HG03521 (cell line): Measurements from ENCODE around the gene UBR1.
A peak's percentile ranks its signal among the peaks of the same experiment; 100 is the strongest.
"Not testable (repeated sequence)": the region's sequence is repeated elsewhere in the genome, so short reads cannot be mapped to it uniquely, and the experiment has no call there.

Experiments
- ATAC-seq: cut with Tn5 transposase; IDR thresholded peaks from one replicate; pipeline ENCODE4 v1.9.1; 2021; ENCODE audit warnings: mild to moderate bottlenecking, moderate library complexity; ENCODE audit not compliant: unreplicated experiment

Gene UBR1

DNA sequence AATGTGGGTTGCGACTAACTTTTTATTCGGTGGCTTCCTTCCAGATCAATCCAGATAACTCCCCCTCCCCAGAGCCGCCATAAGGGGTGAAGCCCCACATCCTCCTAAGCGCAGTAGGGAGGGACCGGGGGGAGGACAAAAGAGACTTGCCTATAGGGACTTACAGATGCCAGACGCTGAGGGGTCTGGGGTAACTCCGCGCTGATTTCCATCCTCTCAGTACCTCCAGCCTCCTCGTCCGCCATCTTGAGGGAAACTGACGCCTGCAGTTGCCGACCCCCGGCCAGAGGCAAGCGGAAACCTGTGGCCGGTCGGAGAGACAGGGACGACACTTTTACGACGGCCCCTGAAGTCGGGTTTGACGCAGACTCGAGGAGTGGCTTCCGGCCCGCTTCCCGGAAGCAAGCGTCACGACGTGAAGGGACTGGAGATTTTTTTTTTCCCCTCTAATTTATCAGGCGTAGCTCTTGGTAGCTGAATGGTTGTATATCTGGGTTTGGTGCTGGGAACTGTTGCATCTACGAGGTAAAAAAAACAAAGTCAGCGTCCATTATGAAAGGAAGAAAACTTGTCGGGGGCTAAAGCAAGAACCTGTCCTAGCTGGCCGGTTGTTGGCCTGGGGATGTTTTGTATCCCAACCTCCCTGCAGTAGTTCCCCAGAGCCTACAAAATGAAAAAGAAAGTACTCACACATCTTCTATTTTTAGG is at the start of gene UBR1:
UBR1 (minus strand) TSS at position 261 of the 708 bp plus-strand sequence; CDS start at position 245, 16 bp downstream.
- ATAC-seq: peak; percentile 89

DNA sequence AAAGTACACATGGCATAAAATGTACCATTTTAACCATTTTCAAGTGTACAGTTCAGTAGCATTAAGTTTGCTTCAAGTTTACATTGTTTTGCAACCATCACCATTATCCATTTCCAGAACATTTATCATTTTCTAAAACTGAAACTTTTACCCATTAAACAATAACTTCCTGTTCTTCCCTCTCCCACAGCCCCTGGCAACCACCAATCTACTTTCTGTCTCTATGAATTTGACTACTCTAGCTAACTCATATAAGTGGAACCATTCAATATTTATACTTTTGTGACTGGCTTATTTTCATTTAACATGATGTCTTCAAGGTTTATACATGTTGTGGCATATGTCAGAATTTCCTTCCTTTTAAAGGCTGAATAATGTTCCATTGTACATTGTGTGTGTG is 47.4 kb upstream of the UBR1 start:
- no peak for ATAC-seq

- no peak for ATAC-seq
Observed at GRCh38 chr15:43151688-43152087, 45.9 kb upstream of the UBR1 start.

DNA sequence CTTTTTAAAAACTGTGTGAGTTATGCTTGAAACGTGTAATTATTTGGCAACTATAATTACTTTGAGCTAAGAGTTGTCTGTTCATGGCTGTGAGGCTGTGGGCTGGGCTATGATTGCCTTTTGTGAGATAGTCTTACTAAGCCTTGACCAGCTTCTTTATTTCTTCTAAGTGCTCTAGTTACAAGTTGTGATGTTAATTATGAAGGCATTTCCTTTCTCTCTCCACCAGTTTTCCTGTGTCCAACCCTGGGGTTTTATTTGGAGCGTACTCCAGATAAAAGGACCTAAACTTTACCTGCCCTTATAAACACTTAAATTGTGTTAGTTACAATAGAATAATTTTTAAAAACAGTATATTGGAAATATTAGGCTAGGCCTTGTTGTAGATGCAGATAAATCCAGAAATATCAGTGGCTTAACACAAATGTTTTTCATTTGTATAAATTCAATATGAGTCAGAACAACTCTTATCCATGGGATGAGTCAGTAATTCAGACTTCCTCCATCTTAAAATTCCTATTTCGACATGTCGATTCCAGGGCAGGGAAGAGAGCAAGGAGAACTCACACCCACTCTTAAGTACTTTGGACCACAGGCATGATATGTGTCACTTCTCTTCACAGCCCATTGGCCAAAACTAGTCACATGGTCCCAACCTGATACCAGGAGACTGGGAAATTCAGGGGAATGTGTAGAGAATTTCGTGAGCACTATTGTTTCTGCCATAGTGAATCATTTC is 44.5 kb upstream of the UBR1 start:
- ATAC-seq: no peak

- no peak for ATAC-seq
Observed at GRCh38 chr15:43146184-43146583, 40.3 kb upstream of the UBR1 start.

- ATAC-seq: no peak
Observed at GRCh38 chr15:43144512-43144911, 38.7 kb upstream of the UBR1 start.

DNA sequence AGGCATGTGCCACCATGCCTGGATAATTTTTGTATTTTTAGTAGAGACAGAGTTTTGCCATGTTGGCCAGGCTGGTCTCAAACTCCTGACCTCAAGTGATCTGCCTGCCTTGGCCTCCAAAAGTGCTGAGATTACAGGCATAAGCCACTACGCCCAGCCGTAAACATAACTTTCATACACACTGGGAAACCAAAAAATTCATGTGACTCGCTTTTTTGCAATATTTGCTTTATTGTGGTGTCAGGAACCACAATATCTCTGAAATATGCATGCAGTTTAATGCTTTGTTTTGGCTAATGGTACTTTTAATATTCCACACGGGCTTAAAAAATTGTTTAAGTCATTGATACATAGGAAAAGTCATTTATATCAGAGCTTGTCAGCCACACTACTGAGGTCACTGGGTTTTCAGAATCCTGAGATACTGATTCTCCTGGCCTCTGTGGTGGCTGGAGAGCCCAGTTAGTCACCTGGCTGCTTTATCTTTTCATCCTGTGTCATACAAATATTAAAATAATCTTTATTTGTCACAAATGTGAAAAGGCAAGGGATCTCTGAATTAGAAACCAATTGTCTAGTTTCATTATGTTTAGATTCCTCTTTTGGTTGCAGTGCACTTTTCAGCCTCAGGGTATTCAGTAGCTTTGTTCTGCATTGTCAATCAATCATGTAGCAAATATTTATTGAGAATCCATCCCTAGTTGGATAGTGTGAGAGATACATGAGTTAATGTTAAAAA is 37.5 kb upstream of the UBR1 start:
- ATAC-seq: no peak

DNA sequence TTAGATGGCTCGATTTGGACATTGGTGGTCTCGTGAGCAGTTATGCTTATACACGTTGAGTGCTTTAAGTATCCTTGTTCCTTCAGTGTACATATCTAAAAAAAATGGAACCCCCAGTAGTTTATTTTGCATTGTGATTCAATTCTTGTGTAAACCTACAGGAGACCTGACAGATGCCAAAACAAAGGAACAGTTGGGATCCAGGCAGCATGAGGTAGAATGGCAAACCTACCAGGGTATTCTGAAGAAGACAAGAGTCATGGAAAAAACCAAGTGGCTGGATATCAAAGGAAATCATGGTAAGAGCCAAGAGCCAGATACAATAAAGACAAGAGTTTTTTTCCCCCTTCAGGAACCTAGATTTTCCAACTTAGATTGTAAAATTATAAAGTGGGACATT is 29.5 kb upstream of the UBR1 start:
- ATAC-seq: no peak

DNA sequence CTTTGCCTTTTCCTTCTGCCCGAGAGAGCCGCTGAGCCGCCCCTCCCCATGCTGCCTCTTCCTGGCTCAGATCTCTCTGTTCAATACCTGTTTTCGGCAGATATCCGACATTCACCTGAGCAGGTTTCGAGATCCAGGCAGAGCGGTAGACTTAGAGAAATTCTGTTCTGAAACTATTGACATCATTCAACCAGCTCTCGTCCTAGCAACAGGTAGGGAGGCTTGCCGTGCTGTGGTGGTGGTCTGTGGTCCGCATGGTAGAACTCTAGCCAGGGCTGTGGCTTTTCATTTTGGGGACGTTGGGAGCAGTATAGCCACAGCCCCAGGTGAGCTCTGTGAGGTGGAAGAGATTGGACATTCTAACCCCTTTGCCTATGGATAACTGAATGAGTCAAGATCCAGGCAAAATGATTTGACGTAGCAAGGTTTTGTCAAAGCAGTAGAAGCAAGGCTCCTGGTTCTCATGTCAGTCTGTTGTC is 28.4 kb upstream of the UBR1 start:
- ATAC-seq: peak; percentile 6

- ATAC-seq: peak; percentile 90
Observed at GRCh38 chr15:43133430-43134156, 27.8 kb upstream of the UBR1 start, which contains the start of gene TMEM62. Gene TMEM62, plus strand, starts transcription at chr15:43133586. Its CDS starts 217 bp downstream, at chr15:43133803.

DNA sequence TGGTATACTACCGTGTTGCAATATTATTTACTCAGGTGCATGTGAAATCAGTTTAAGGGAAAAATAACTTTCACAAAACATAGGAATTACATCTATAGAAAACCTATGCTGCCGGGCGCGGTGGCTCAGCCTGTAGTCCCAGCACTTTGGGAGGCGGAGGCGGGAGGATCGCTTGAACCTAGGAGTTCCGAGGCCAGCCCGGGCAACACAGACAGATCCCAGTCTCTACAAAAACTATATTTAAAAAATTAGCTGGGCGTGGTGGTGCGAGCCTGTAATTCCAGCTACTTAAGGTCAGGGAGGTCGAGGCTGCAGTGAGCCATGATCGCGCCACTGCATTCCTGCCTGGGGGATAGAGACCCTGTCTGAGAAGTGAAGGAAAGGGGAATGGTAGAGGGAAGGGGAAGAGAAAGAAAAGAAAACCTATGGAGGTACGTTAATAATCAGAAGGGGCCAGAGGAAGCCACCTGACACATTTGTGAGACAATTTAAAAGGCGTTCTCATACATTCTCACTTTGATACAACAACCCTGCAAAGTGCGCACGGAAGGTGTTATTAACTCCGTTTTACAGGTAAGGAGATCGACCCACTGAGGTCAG is 27.1 kb upstream of the UBR1 start:
- no peak for ATAC-seq

DNA sequence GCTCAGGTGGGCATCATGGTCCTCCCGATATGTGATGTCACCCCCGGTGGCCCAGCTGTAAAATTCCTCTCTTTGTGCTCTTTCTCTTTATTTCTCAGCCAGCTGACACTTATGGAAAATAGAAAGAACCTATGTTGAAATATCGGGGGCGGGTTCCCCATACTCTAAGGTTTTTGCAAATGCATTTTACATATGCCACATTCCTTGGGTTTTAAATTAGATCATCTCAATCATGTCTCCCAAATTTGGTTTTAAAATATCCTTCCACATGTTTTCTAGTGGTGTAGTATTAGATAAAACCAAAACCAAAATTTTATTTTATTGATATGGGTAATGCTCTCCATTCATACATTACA is 23.1 kb upstream of the UBR1 start:
- no peak for ATAC-seq

DNA sequence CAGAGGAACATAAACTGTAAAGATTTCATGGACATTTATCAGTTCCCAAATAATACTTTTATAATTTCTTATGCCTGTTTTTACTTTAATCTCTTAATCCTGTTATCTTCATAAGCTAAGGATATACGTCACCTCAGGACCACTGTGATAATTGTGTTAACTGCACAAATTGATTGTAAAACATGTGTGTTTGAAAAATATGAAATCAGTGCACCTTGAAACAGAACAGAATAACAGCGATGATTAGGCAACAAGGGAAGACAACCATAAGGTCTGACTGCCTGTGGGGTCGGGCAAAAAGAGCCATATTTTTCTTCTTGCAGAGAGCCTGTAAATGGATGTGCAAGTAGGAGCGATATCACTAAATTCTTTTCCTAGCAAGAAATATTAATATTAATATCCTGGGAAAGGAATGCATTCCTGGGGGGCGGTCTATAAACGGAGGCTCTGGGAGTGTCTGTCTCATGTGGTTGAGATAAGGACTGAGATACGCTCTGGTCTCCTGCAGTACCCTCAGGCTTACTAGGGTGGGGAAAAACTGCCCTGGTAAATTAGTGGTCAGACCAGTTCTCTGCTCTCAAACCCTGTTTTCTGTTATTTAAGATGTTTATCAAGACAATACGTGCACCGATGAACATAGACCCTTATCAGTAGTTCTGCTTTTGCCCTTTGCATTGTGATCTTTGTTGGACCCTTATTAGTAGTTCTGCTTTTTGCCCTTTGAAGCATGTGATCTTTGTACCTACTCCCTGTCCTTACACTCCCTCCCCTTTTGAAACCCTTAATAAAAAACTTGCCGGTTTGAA is 22.5 kb upstream of the UBR1 start:
- ATAC-seq: not testable (repeated sequence)

DNA sequence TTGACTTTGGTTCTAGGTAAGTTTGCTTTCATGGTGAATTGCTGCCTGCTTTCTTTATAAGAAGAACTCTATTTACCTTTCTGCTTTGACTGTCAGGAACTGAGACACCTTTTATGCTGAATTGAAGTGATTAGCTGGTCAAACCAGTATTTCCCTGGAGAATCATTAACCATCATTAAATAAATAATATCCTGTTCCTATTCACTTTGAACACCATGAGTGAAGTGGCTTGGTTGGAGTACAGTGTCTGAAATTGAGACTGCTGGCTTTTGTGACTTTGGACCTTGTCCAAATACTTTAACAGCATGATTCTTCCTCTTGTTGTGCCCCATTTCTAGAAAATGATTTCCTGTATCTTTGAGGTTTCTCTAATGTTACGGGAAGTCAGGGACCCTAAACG is 21.9 kb upstream of the UBR1 start:
- ATAC-seq: no peak

- ATAC-seq: no peak
Observed at GRCh38 chr15:43126356-43126755, 20.5 kb upstream of the UBR1 start.

DNA sequence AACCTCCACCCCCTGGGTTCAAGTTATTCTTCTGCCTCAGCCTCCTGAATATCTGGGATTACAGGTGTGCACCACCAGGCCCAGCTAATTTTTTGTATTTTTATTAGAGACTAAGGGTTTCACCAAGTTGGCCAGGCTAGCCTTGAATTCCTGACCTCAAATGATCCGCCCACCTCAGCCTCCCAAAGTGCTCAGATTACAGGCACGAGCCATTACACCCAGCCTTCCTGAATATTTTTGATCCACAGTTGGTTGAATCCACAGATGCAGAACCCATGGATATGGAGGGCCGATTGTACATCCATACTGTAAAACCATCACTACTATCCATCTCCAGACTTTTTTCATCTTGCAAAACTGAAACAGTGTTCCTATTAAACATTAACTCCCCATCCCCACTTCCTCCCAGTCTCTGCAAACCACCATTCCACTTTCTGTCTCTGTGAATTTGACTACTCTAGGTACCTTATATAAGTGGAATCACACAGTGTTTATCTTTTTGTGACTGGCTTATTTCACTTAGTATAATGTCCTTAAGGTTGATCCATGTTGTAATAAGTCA is 19.3 kb upstream of the UBR1 start:
- no peak for ATAC-seq

- no peak for ATAC-seq
Observed at GRCh38 chr15:43121863-43122262, 16.0 kb upstream of the UBR1 start.

GRCh38 chr15:43118829-43119228 is 13.0 kb upstream of the UBR1 start:
- ATAC-seq: no peak

- no peak for ATAC-seq
Observed at GRCh38 chr15:43118286-43118685, 12.4 kb upstream of the UBR1 start.
